HepG2 (cell line): ENCODE data around the gene ATP10D. TPM values are rescaled to one million over a fixed set of nuclear protein-coding genes. Genes with fewer than 3 reads are reported as not detected.

ENCODE experiments used
- ATAC-seq: fragments of 200-7000 bp; cut with Tn5 transposase; 3 replicates; pipeline ENCODE4 v1.9.1; 2020; ENCODE audit warnings: mild to moderate bottlenecking, moderate library complexity
- BruUV-seq: library from RNA; stranded (reverse); fragments of 400-500 nt; replicated peaks from 2 replicates; lab custom pipeline; 2021; lab: Mats Ljungman, UMichigan
- CTCF ChIA-PET: fragments of 300-600 bp; formaldehyde crosslinking; extraction: SDS; loops from one replicate; lab custom pipeline; 2021; ENCODE audit warnings: low total read pairs, inconsistent platforms, low intra/inter-chr PET ratio; lab: Yijun Ruan, JAX
- POLR2A ChIA-PET: fragments of 350-600 bp; sonication (Branson Sonifier 250); formaldehyde crosslinking; loops from one replicate; lab custom pipeline; 2020; ENCODE audit warnings: antibody characterized with exemption, inconsistent platforms; lab: Yijun Ruan, JAX
- DNase-seq: peaks from one replicate; pipeline ENCODE4 v3.0.0-alpha.2; 2015; ENCODE audit warnings: low spot score
- FAIRE-seq: peaks from 3 replicates; lab custom pipeline; 2011; peaks lifted over from hg19 to GRCh38; lab: Jason Lieb, UNC
- H2AFZ ChIP-seq: one replicate; pipeline ENCODE4 v1.6.1; 2011; ENCODE audit warnings: low read length, inconsistent platforms
- H3K27ac ChIP-seq: fragments of 300-600 bp; 3 replicates; pipeline ENCODE4 v1.8.0; 2011; ENCODE audit warnings: mixed run types, mild to moderate bottlenecking, mixed read lengths, low read length, inconsistent platforms; ENCODE audit not compliant: insufficient read depth; ENCODE audit errors: extremely low read length
- H3K27me3 ChIP-seq, 2 experiments: fragments of 200-600 bp in 1 of 2; 2 replicates in 1 of 2; 3 replicates in 1 of 2; pipeline versions ENCODE4 v1.6.0 to v1.8.0; 2011; ENCODE audit warnings: low read length in 2 of 2, mild to moderate bottlenecking in 2 of 2, moderate library complexity in 2 of 2, inconsistent platforms in 1 of 2; ENCODE audit not compliant: insufficient read depth in 2 of 2, control insufficient read depth in 1 of 2
- H3K36me3 ChIP-seq, 2 experiments: fragments of 200-600 bp in 1 of 2; replicated peaks in 1 of 2; 2 replicates in 1 of 2; 3 replicates in 1 of 2; pipeline versions ENCODE4 v1.5.1 to v1.8.0; 2011; ENCODE audit warnings: low read length in 2 of 2, inconsistent platforms in 1 of 2; ENCODE audit not compliant: insufficient read depth in 2 of 2, control insufficient read depth in 1 of 2
- H3K4me1 ChIP-seq: 2 replicates; pipeline ENCODE4 v1.5.1; 2012; ENCODE audit warnings: low read length, inconsistent platforms; ENCODE audit not compliant: insufficient read depth
- H3K4me2 ChIP-seq: 2 replicates; pipeline ENCODE4 v1.6.0; 2011; ENCODE audit warnings: low read depth, low read length, inconsistent platforms
- H3K4me3 ChIP-seq, 3 experiments: fragments of 200-600 bp in 1 of 3; sonication (generic), shearing (Covaris generic) in 1 of 3; replicated peaks in 1 of 3; 2 replicates each; pipeline ENCODE4 v1.5.1; 2011 to 2016; ENCODE audit warnings: low read length in 3 of 3, inconsistent platforms in 2 of 3, low read depth in 2 of 3, mild to moderate bottlenecking in 2 of 3, control low read depth in 1 of 3, mixed read lengths in 1 of 3; ENCODE audit not compliant: insufficient read depth in 1 of 3
- H3K79me2 ChIP-seq: one replicate; pipeline ENCODE4 v1.6.1; 2011; ENCODE audit warnings: low read length, inconsistent platforms; ENCODE audit not compliant: insufficient read depth
- H3K9ac ChIP-seq: 2 replicates; pipeline ENCODE4 v1.6.0; 2011; ENCODE audit warnings: mild to moderate bottlenecking, low read depth, low read length, inconsistent platforms; ENCODE audit not compliant: insufficient read depth
- H3K9me3 ChIP-seq: 2 replicates; pipeline ENCODE4 v1.5.1; 2012; ENCODE audit warnings: mild to moderate bottlenecking, low read length
- H4K20me1 ChIP-seq: 2 replicates; pipeline ENCODE4 v1.6.0; 2011; ENCODE audit warnings: inconsistent platforms, mild to moderate bottlenecking, low read length, moderate library complexity; ENCODE audit not compliant: insufficient read depth
- AKNA ChIP-seq: sonication (generic); formaldehyde crosslinking; IDR thresholded peaks from 2 replicates; pipeline ENCODE4 v1.4.0; 2020; ENCODE audit warnings: missing genetic modification reagents, borderline replicate concordance
- GLI4 ChIP-seq: sonication (generic); formaldehyde crosslinking; IDR thresholded peaks from 2 replicates; pipeline ENCODE4 v1.5.1; 2020; ENCODE audit warnings: missing genetic modification reagents, mild to moderate bottlenecking, moderate library complexity, borderline replicate concordance
- GLMP ChIP-seq: sonication (generic); formaldehyde crosslinking; IDR thresholded peaks from 2 replicates; pipeline ENCODE4 v1.9.0; 2021; ENCODE audit warnings: missing genetic modification reagents, mild to moderate bottlenecking, borderline replicate concordance
- KLF15 ChIP-seq: sonication (generic); formaldehyde crosslinking; IDR thresholded peaks from 2 replicates; pipeline ENCODE4 v1.8.1; 2023; ENCODE audit warnings: borderline replicate concordance, mild to moderate bottlenecking, inconsistent platforms, missing genetic modification reagents, mixed read lengths
- SOX13 ChIP-seq, 3 experiments: fragments of 450-650 bp in 1 of 3; sonication (generic) in 1 of 3; formaldehyde crosslinking in 1 of 3; IDR thresholded peaks in 2 of 3; conservative IDR thresholded peaks in 1 of 3; 2 replicates each; pipeline versions ENCODE4 v1.5.0 to v1.6.1; 2016 to 2020; ENCODE audit warnings: antibody characterized with exemption in 1 of 3, mild to moderate bottlenecking in 1 of 3, missing compliant biosample characterization in 1 of 3, missing genetic modification reagents in 1 of 3, moderate library complexity in 1 of 3
- SP140L ChIP-seq: sonication (generic); formaldehyde crosslinking; IDR thresholded peaks from 2 replicates; pipeline ENCODE4 v1.4.0; 2020; ENCODE audit warnings: missing genetic modification reagents, borderline replicate concordance
- ZFP1 ChIP-seq: IDR thresholded peaks from 2 replicates; pipeline ENCODE4 v1.6.1; 2016
- ZNF12 ChIP-seq: sonication (generic); formaldehyde crosslinking; IDR thresholded peaks from 2 replicates; pipeline ENCODE4 v1.5.0; 2020; ENCODE audit warnings: missing genetic modification reagents
- ZNF772 ChIP-seq: sonication (generic); formaldehyde crosslinking; IDR thresholded peaks from 2 replicates; pipeline ENCODE4 v1.5.0; 2020; ENCODE audit warnings: mild to moderate bottlenecking, missing genetic modification reagents
- ZNF780A ChIP-seq: sonication (generic); formaldehyde crosslinking; IDR thresholded peaks from 2 replicates; pipeline ENCODE4 v1.8.0; 2022; ENCODE audit warnings: mild to moderate bottlenecking, missing genetic modification reagents, moderate library complexity
- ZNF790 ChIP-seq: sonication (generic); formaldehyde crosslinking; IDR thresholded peaks from 2 replicates; pipeline ENCODE4 v1.8.0; 2022; ENCODE audit warnings: missing genetic modification reagents, mild to moderate bottlenecking, borderline replicate concordance
- WGBS: methylation state at CpG from one replicate; pipeline ENCODE4 v1.1.6; 2017; ENCODE audit warnings: low lambda C conversion rate; 5-methylcytosine and 5-hydroxymethylcytosine counted together
- in situ Hi-C: cut with HindIII; loops from 2 replicates; pipeline ENCODE4 v1.10.0; 2017; ENCODE audit warnings: low pct_unique_long_range_greater_than_20kb; ENCODE audit not compliant: extremely low pct_ligation_motif_present
- intact Hi-C: fragments of 100-400 bp; cut with micrococcal nuclease; formaldehyde crosslinking; loops from one replicate; pipeline ENCODE4 v1.10.0; 2022; ENCODE audit not compliant: unreplicated experiment
- polyA plus RNA-seq, 8 experiments: library from polyadenylated mRNA; depleted of rRNA in 3 of 8; stranded (reverse) in 7 of 8; unstranded in 1 of 8; fragments of >200 nt; fragmentation: Illumina TruSeq in 4 of 8; extraction: Trizol in 4 of 8; gene quantifications; 2 replicates each; pipeline versions ENCODE4 v1.2.1 to v1.2.3, GENCODE V29; 2011 to 2016; ENCODE audit warnings: low read depth in 4 of 8, missing spikeins in 1 of 8, mixed read lengths in 1 of 8; ENCODE audit not compliant: insufficient read depth in 1 of 8
- total RNA-seq, 5 experiments: library from RNA; depleted of rRNA; stranded (reverse); fragments of >200 nt; fragmentation: Illumina TruSeq; extraction: Trizol; gene quantifications; 2 replicates each; pipeline ENCODE4 v1.2.3, GENCODE V29; 2016; ENCODE audit warnings: low read depth in 1 of 5

ATP10D gene
- total and polyA plus RNA-seq, 2 of the 13 experiments (the other 11 are each of a cell fraction or from before 2014, with no cell fraction given) = 2.2 to 9.8 TPM

DNA sequence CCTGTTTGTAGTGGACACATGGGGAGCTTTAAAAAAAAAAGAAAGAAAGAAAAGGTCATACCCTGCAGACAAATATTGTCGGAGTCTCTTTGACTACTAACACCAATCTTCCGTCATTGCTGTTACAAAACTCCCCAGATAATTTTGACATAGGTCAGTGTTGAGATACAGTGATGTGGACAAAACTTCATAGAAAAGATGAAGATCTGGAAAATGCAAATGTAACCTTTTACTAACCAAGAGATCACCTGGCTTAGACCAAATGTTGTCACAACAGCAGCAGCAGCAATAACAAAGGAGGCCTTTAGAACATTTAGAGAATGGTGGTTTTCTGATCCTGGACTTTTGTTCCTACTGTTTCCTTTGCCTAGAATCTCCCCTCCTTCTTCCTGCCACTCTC lies 13.5 kb upstream of the ATP10D start:
- Histone ChIP-seq H3K27me3 (no peaks in the 10 kb centered on the region), H4K20me1 (no peaks in the 10 kb centered on the region), H3K9ac (no peak overlapping the region), H3K9me3 (no peaks in the 10 kb centered on the region), H2AFZ (no peak overlapping the region), H3K79me2 (no peaks in the 10 kb centered on the region), H3K36me3 (no peaks in the 10 kb centered on the region), H3K27ac (no peak overlapping the region), H3K4me1 (peaks cover 26% of the 10 kb centered on the region), H3K4me3 (no peak overlapping the region), H3K4me2 (peak overlapping the region; percentile 25; the same call in 1 of the 2 replicates)
- DNase-seq (peak; percentile 13), ATAC-seq (peak; percentile 61), FAIRE-seq (no peak)
- ChIA-PET CTCF (no interaction called here), POLR2A (no interaction called here)
- no TSS peak for BruUV-seq
- TF ChIP-seq GLMP (CRISPR knock-in tag) (no peak), ZFP1 (CRISPR knock-in tag) (no peak), AKNA (CRISPR knock-in tag) (no peak), ZNF12 (CRISPR knock-in tag) (peak; percentile 82), ZNF772 (CRISPR knock-in tag) (no peak), KLF15 (CRISPR knock-in tag) (no peak), SP140L (no peak), SOX13 (IDR thresholded peaks at IDR 0.05) (no peak), SOX13 (CRISPR knock-in tag; conservative IDR thresholded peaks at IDR 0.05 in 1 of 2, IDR thresholded peaks at IDR 0.05 in 1 of 2) (0 out of 4 replicates have a peak, but pooled peaks of 1 of the 2 experiments have one; percentile 8), ZNF790 (CRISPR knock-in tag) (no peak), GLI4 (CRISPR knock-in tag) (no peak), ZNF780A (no peak)
- WGBS = 1% methylated on average over 2 of the region's 2 CpGs
- intact Hi-C loops = no loop called here
- in situ Hi-C loops = no loop called here
